ENCODE results near the gene GPRIN2.

The GPRIN2 gene

GRCh38 chr10:46517541-46517940, 38.9 kb downstream of the GPRIN2 start:
- H2BK15ac ChIP-seq (ENCODE audit: low read length) = no peak overlapping the region
- no peak overlapping the region for H4K8ac ChIP-seq (ENCODE audit: low read depth, low read length)
- H3K27me3 ChIP-seq (ENCODE audit: control insufficient read depth in 3 of 3, insufficient read depth in 3 of 3, low read depth in 1 of 3, low read length in 3 of 3) = no peaks in the 10 kb centered on the region
- H3K27ac ChIP-seq (replicated peaks; ENCODE audit: low read length) = no peak overlapping the region
- no peak overlapping the region for H2AFZ ChIP-seq (ENCODE audit: low read length)
- no peak for DNase-seq (ENCODE audit: low spot score)
- no peak overlapping the region for H3K4me2 ChIP-seq (ENCODE audit: insufficient read depth, low read length, poor library complexity, severe bottlenecking)
- no peak overlapping the region for H2BK12ac ChIP-seq (ENCODE audit: low read length)
- H2AK5ac ChIP-seq (ENCODE audit: low read depth, low read length) = no peak overlapping the region
- no peak overlapping the region for H3K23ac ChIP-seq (ENCODE audit: low read depth, low read length, poor library complexity)
- H3K9ac ChIP-seq (ENCODE audit: low read depth, low read length, poor library complexity) = no peak overlapping the region
- no peak overlapping the region for H3K14ac ChIP-seq (ENCODE audit: low read length)
- H2BK5ac ChIP-seq (ENCODE audit: low read length) = no peak overlapping the region
- no peak overlapping the region for H3K4me3 ChIP-seq (ENCODE audit: low read length in 2 of 2)
- no peak overlapping the region for H4K91ac ChIP-seq (ENCODE audit: low read depth, low read length, poor library complexity)
- peaks cover 0 to 2% of the 10 kb centered on the region in 2 donors for H3K4me1 ChIP-seq (ENCODE audit: control insufficient read depth in 2 of 2, insufficient read depth in 1 of 2, low read depth in 1 of 2, low read length in 2 of 2)
- H3K36me3 ChIP-seq (replicated peaks in 1 of 2; ENCODE audit: control insufficient read depth in 2 of 2, insufficient read depth in 2 of 2, low read length in 2 of 2) = no peaks in the 10 kb centered on the region
- H3K79me1 ChIP-seq (ENCODE audit: low read depth, low read length) = no peaks in the 10 kb centered on the region
- H3K9me3 ChIP-seq (replicated peaks in 1 of 2; ENCODE audit: control insufficient read depth in 2 of 2, insufficient read depth in 1 of 2, low read depth in 1 of 2, low read length in 2 of 2) = no peaks in the 10 kb centered on the region
- H2BK120ac ChIP-seq (ENCODE audit: low read depth, low read length) = no peak overlapping the region
- H3K18ac ChIP-seq (ENCODE audit: low read length) = no peak overlapping the region
- H3K4ac ChIP-seq (ENCODE audit: low read length) = no peak overlapping the region
- no CpG with 5 or more reads among the region's 5 CpGs for WGBS, 2 donors (ENCODE audit: extremely low coverage in 2 of 2, insufficient read length in 2 of 2, insufficient replicate concordance in 1 of 2)

DNA sequence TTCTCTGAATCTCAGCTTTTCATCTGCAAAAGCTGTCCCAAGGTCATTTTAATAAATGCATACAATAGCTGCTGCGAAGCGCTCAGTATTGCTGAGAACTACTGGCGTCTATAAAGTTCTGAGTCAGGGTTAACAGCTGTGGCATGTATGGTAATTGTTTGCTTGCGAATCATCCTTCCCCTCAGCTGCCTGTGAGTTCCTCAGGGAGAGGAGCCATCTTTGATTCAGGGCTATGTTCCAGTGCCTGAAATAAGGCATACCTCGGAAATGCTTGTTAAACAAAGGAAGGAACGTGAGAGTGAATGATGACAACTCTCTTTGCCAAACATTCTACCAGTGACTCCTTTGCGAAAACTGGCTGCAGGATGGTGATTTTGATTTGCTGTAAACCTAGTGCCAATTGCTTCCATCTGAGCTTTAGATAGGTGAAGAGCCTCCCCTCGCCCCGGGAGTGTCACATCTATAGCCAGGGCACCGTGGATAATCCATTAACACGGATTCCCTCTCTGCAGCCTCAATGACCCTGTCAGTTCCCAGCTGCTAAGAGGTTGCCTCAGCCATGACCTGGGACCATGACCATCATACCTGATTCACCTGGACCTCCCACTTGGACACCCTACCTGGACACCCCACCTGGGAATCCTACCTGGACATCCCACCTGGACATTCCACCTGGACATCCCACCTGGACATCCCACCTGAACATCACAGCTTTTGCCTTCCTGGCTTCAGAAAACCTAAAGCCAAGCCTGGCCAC, 39.6 kb downstream of the GPRIN2 start:
- no peak overlapping the region for H4K91ac ChIP-seq (ENCODE audit: low read depth, low read length, poor library complexity)
- H2AFZ ChIP-seq (ENCODE audit: low read length) = no peak overlapping the region
- no peaks in the 10 kb centered on the region for H3K27me3 ChIP-seq (ENCODE audit: control insufficient read depth in 3 of 3, insufficient read depth in 3 of 3, low read depth in 1 of 3, low read length in 3 of 3)
- no peak overlapping the region for H3K27ac ChIP-seq (replicated peaks; ENCODE audit: low read length)
- H4K8ac ChIP-seq (ENCODE audit: low read depth, low read length) = no peak overlapping the region
- WGBS, 2 donors (ENCODE audit: extremely low coverage in 2 of 2, insufficient read length in 2 of 2, insufficient replicate concordance in 1 of 2) = no CpG with 5 or more reads among the region's 11 CpGs
- H2BK5ac ChIP-seq (ENCODE audit: low read length) = no peak overlapping the region
- no peak overlapping the region for H3K9ac ChIP-seq (ENCODE audit: low read depth, low read length, poor library complexity)
- no peak overlapping the region for H3K18ac ChIP-seq (ENCODE audit: low read length)
- H2BK120ac ChIP-seq (ENCODE audit: low read depth, low read length) = no peak overlapping the region
- no peak overlapping the region for H2BK15ac ChIP-seq (ENCODE audit: low read length)
- DNase-seq (ENCODE audit: low spot score) = no peak
- no peak overlapping the region for H3K23ac ChIP-seq (ENCODE audit: low read depth, low read length, poor library complexity)
- no peaks in the 10 kb centered on the region for H3K36me3 ChIP-seq (replicated peaks in 1 of 2; ENCODE audit: control insufficient read depth in 2 of 2, insufficient read depth in 2 of 2, low read length in 2 of 2)
- no peaks in the 10 kb centered on the region for H3K79me1 ChIP-seq (ENCODE audit: low read depth, low read length)
- peaks cover 0 to 2% of the 10 kb centered on the region in 2 donors for H3K4me1 ChIP-seq (ENCODE audit: control insufficient read depth in 2 of 2, insufficient read depth in 1 of 2, low read depth in 1 of 2, low read length in 2 of 2)
- no peak overlapping the region for H3K4me3 ChIP-seq (ENCODE audit: low read length in 2 of 2)
- peak overlapping the region; percentile 2 for H2AK5ac ChIP-seq (ENCODE audit: low read depth, low read length)
- H3K9me3 ChIP-seq (replicated peaks in 1 of 2; ENCODE audit: control insufficient read depth in 2 of 2, insufficient read depth in 1 of 2, low read depth in 1 of 2, low read length in 2 of 2) = no peaks in the 10 kb centered on the region
- no peak overlapping the region for H3K4ac ChIP-seq (ENCODE audit: low read length)
- no peak overlapping the region for H2BK12ac ChIP-seq (ENCODE audit: low read length)
- H3K4me2 ChIP-seq (ENCODE audit: insufficient read depth, low read length, poor library complexity, severe bottlenecking) = no peak overlapping the region
- no peak overlapping the region for H3K14ac ChIP-seq (ENCODE audit: low read length)

DNA sequence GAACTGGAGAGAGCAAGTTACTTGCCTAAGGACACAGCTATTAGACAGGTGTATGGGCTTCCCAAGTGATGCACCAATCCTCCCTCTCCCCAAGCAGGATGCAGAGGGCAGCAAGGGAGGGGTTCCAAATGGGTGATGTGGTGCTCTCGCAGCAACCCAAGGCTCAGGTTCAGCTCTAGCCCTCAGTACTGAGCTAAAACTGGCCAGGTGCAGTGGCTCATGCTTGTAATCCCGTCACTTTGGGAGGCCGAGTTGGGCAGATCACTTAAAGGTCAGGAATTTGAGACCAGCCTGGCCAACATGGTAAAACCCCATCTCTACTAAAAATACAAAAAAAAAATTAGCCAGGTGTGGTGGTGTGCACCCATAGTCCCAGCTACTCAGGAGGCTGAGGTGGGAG, 40.7 kb downstream of the GPRIN2 start:
- Histone ChIP-seq H2AK5ac (ENCODE audit: low read depth, low read length) (no peak overlapping the region), H4K91ac (ENCODE audit: low read depth, low read length, poor library complexity) (no peak overlapping the region), H2AFZ (ENCODE audit: low read length) (no peak overlapping the region), H3K4me1 (ENCODE audit: control insufficient read depth in 2 of 2, insufficient read depth in 1 of 2, low read depth in 1 of 2, low read length in 2 of 2) (peaks cover 0 to 2% of the 10 kb centered on the region in 2 donors), H4K8ac (ENCODE audit: low read depth, low read length) (no peak overlapping the region), H2BK15ac (ENCODE audit: low read length) (no peak overlapping the region), H3K36me3 (replicated peaks in 1 of 2; ENCODE audit: control insufficient read depth in 2 of 2, insufficient read depth in 2 of 2, low read length in 2 of 2) (no peaks in the 10 kb centered on the region), H3K18ac (ENCODE audit: low read length) (no peak overlapping the region), H3K79me1 (ENCODE audit: low read depth, low read length) (no peaks in the 10 kb centered on the region), H3K4me2 (ENCODE audit: insufficient read depth, low read length, poor library complexity, severe bottlenecking) (no peak overlapping the region), H3K9me3 (replicated peaks in 1 of 2; ENCODE audit: control insufficient read depth in 2 of 2, insufficient read depth in 1 of 2, low read depth in 1 of 2, low read length in 2 of 2) (no peaks in the 10 kb centered on the region), H3K27ac (replicated peaks; ENCODE audit: low read length) (no peak overlapping the region), H2BK5ac (ENCODE audit: low read length) (no peak overlapping the region), H3K4ac (ENCODE audit: low read length) (no peak overlapping the region), H3K9ac (ENCODE audit: low read depth, low read length, poor library complexity) (no peak overlapping the region), H3K4me3 (ENCODE audit: low read length in 2 of 2) (peak overlapping the region in 1 of 2 donors; percentile 56), H3K23ac (ENCODE audit: low read depth, low read length, poor library complexity) (no peak overlapping the region), H2BK12ac (ENCODE audit: low read length) (no peak overlapping the region), H3K14ac (ENCODE audit: low read length) (no peak overlapping the region), H2BK120ac (ENCODE audit: low read depth, low read length) (no peak overlapping the region), H3K27me3 (ENCODE audit: control insufficient read depth in 3 of 3, insufficient read depth in 3 of 3, low read depth in 1 of 3, low read length in 3 of 3) (no peaks in the 10 kb centered on the region)
- DNase-seq (ENCODE audit: low spot score) = no peak
- no CpG with 5 or more reads among the region's 3 CpGs for WGBS, 2 donors (ENCODE audit: extremely low coverage in 2 of 2, insufficient read length in 2 of 2, insufficient replicate concordance in 1 of 2)

DNA sequence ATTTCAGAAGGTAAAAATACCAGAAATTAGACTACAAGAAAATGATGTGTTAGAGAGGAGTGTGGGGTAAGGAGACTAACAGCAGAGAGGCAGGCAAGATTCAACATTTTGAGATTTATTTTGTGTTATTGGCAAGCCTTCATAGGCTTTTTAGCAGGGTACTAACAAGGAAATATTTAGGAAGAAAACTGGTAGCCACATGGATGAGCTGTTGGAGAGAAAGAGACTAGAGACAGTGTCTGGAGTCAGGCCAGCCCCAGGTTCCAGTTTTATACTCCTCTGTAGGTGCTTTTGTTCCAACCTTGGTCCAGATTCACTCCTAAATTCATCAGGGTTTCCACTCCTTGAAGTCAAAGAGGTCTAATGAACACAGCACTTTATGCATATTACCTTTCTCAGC, 41.1 kb downstream of the GPRIN2 start:
- no peaks in the 10 kb centered on the region for H3K79me1 ChIP-seq (ENCODE audit: low read depth, low read length)
- H3K23ac ChIP-seq (ENCODE audit: low read depth, low read length, poor library complexity) = no peak overlapping the region
- H3K4me1 ChIP-seq (ENCODE audit: control insufficient read depth in 2 of 2, insufficient read depth in 1 of 2, low read depth in 1 of 2, low read length in 2 of 2) = peaks cover 0 to 1% of the 10 kb centered on the region in 2 donors
- H2BK120ac ChIP-seq (ENCODE audit: low read depth, low read length) = no peak overlapping the region
- H2AK5ac ChIP-seq (ENCODE audit: low read depth, low read length) = no peak overlapping the region
- H3K9me3 ChIP-seq (replicated peaks in 1 of 2; ENCODE audit: control insufficient read depth in 2 of 2, insufficient read depth in 1 of 2, low read depth in 1 of 2, low read length in 2 of 2) = no peaks in the 10 kb centered on the region
- no peak overlapping the region for H2BK5ac ChIP-seq (ENCODE audit: low read length)
- no peak overlapping the region for H3K27ac ChIP-seq (replicated peaks; ENCODE audit: low read length)
- H2BK15ac ChIP-seq (ENCODE audit: low read length) = no peak overlapping the region
- H3K27me3 ChIP-seq (ENCODE audit: control insufficient read depth in 3 of 3, insufficient read depth in 3 of 3, low read depth in 1 of 3, low read length in 3 of 3) = no peaks in the 10 kb centered on the region
- no peak overlapping the region for H4K8ac ChIP-seq (ENCODE audit: low read depth, low read length)
- no peak overlapping the region for H3K18ac ChIP-seq (ENCODE audit: low read length)
- H3K36me3 ChIP-seq (replicated peaks in 1 of 2; ENCODE audit: control insufficient read depth in 2 of 2, insufficient read depth in 2 of 2, low read length in 2 of 2) = no peaks in the 10 kb centered on the region
- H4K91ac ChIP-seq (ENCODE audit: low read depth, low read length, poor library complexity) = no peak overlapping the region
- H3K4me2 ChIP-seq (ENCODE audit: insufficient read depth, low read length, poor library complexity, severe bottlenecking) = no peak overlapping the region
- DNase-seq (ENCODE audit: low spot score) = no peak
- H3K14ac ChIP-seq (ENCODE audit: low read length) = no peak overlapping the region
- H2BK12ac ChIP-seq (ENCODE audit: low read length) = no peak overlapping the region
- H2AFZ ChIP-seq (ENCODE audit: low read length) = no peak overlapping the region
- no peak overlapping the region for H3K4me3 ChIP-seq (ENCODE audit: low read length in 2 of 2)
- no peak overlapping the region for H3K9ac ChIP-seq (ENCODE audit: low read depth, low read length, poor library complexity)
- H3K4ac ChIP-seq (ENCODE audit: low read length) = no peak overlapping the region
